ENCODE measurements around the gene MMADHC. TPM values are rescaled to one million over a fixed set of nuclear protein-coding genes. Genes with fewer than 3 reads are reported as not detected.

The MMADHC gene
- polyA plus RNA-seq, 1 donor (not counting 4 experiments of a cell fraction or from before 2014, with no cell fraction given), result 140 TPM

GRCh38 chr2:149627111-149627801 is 39.7 kb upstream of the MMADHC start:
- no peak for FAIRE-seq
- TF ChIP-seq EZH2 (IDR thresholded peaks at IDR 0.05; ENCODE audit: low read length) (no peak), CTCF (optimal IDR thresholded peaks at IDR 0.05 in 1 of 3, IDR thresholded peaks at IDR 0.05 in 1 of 3, conservative IDR thresholded peaks at IDR 0.05 in 1 of 3; ENCODE audit: extremely low read depth in 1 of 3, insufficient read depth in 2 of 3, low read length in 3 of 3) (no peak)
- no peaks in the 10 kb centered on the region for H3K4me1 ChIP-seq (ENCODE audit: control insufficient read depth, extremely low read depth, insufficient read depth, low read length)
- dilution Hi-C loops (cut with MboI; ENCODE audit: extremely low pct_ligation_motif_present, low sequenced_read_pairs), result no loop called here
- no peak overlapping the region for H3K4me3 ChIP-seq (ENCODE audit: control insufficient read depth in 2 of 3, extremely low read depth in 1 of 3, insufficient read depth in 2 of 3, low read depth in 1 of 3, low read length in 3 of 3)
- H3K27ac ChIP-seq (ENCODE audit: control insufficient read depth, insufficient read depth, low read length), result no peak overlapping the region
- no peak overlapping the region for H3K9ac ChIP-seq (ENCODE audit: control insufficient read depth, extremely low read depth, insufficient read depth, low read length)
- no peaks in the 10 kb centered on the region for H4K20me1 ChIP-seq (ENCODE audit: control insufficient read depth, extremely low read depth, insufficient read depth, low read length)
- H3K79me2 ChIP-seq (ENCODE audit: control insufficient read depth, insufficient read depth, low read length), result no peaks in the 10 kb centered on the region
- no peak overlapping the region for H3K4me2 ChIP-seq (ENCODE audit: control insufficient read depth, extremely low read depth, insufficient read depth, low read depth, low read length)
- no peaks in the 10 kb centered on the region for H3K9me3 ChIP-seq (ENCODE audit: control insufficient read depth, low read depth, low read length)
- H2AFZ ChIP-seq (ENCODE audit: control insufficient read depth, low read length), result no peak overlapping the region
- no peak for DNase-seq (ENCODE audit: low read depth, low spot score)
- H3K27me3 ChIP-seq (ENCODE audit: control insufficient read depth, extremely low read depth, insufficient read depth, low read length), result no peaks in the 10 kb centered on the region
- no peaks in the 10 kb centered on the region for H3K9me1 ChIP-seq (ENCODE audit: control insufficient read depth, extremely low read depth, insufficient read depth, low read length)
- no peaks in the 10 kb centered on the region for H3K36me3 ChIP-seq (ENCODE audit: control insufficient read depth in 2 of 2, extremely low read depth in 1 of 2, insufficient read depth in 2 of 2, low read length in 2 of 2)

GRCh38 chr2:149625671-149626070 is 38.1 kb upstream of the MMADHC start:
- H3K9me3 ChIP-seq (ENCODE audit: control insufficient read depth, low read depth, low read length), result no peaks in the 10 kb centered on the region
- no peak overlapping the region for H3K9ac ChIP-seq (ENCODE audit: control insufficient read depth, extremely low read depth, insufficient read depth, low read length)
- no peaks in the 10 kb centered on the region for H3K4me1 ChIP-seq (ENCODE audit: control insufficient read depth, extremely low read depth, insufficient read depth, low read length)
- DNase-seq (ENCODE audit: low read depth, low spot score), result no peak
- no peaks in the 10 kb centered on the region for H3K9me1 ChIP-seq (ENCODE audit: control insufficient read depth, extremely low read depth, insufficient read depth, low read length)
- FAIRE-seq, result no peak
- H3K36me3 ChIP-seq (ENCODE audit: control insufficient read depth in 2 of 2, extremely low read depth in 1 of 2, insufficient read depth in 2 of 2, low read length in 2 of 2), result no peaks in the 10 kb centered on the region
- H3K4me2 ChIP-seq (ENCODE audit: control insufficient read depth, extremely low read depth, insufficient read depth, low read depth, low read length), result no peak overlapping the region
- H2AFZ ChIP-seq (ENCODE audit: control insufficient read depth, low read length), result no peak overlapping the region
- no peaks in the 10 kb centered on the region for H3K79me2 ChIP-seq (ENCODE audit: control insufficient read depth, insufficient read depth, low read length)
- no peak overlapping the region for H3K27ac ChIP-seq (ENCODE audit: control insufficient read depth, insufficient read depth, low read length)
- TF ChIP-seq EZH2 (IDR thresholded peaks at IDR 0.05; ENCODE audit: low read length) (no peak), CTCF (optimal IDR thresholded peaks at IDR 0.05 in 1 of 3, IDR thresholded peaks at IDR 0.05 in 1 of 3, conservative IDR thresholded peaks at IDR 0.05 in 1 of 3; ENCODE audit: extremely low read depth in 1 of 3, insufficient read depth in 2 of 3, low read length in 3 of 3) (no peak)
- dilution Hi-C loops (cut with MboI; ENCODE audit: extremely low pct_ligation_motif_present, low sequenced_read_pairs), result no loop called here
- H4K20me1 ChIP-seq (ENCODE audit: control insufficient read depth, extremely low read depth, insufficient read depth, low read length), result no peaks in the 10 kb centered on the region
- H3K27me3 ChIP-seq (ENCODE audit: control insufficient read depth, extremely low read depth, insufficient read depth, low read length), result no peaks in the 10 kb centered on the region
- H3K4me3 ChIP-seq (ENCODE audit: control insufficient read depth in 2 of 3, extremely low read depth in 1 of 3, insufficient read depth in 2 of 3, low read depth in 1 of 3, low read length in 3 of 3), result no peak overlapping the region

All from keratinocyte (primary cell).